Endometrial microvascular endothelial cells (primary cell): ENCODE data around the gene LDLRAD4. TPM values are rescaled to one million over a fixed set of nuclear protein-coding genes. Genes with fewer than 3 reads are reported as not detected.
"Not testable (repeated sequence)": the region's sequence is repeated elsewhere in the genome, so short reads cannot be mapped to it uniquely, and the experiment has no call there.

Experiments used
- in situ Hi-C: cut with HindIII; loops from 2 replicates; pipeline ENCODE4 v1.10.0; 2017; ENCODE audit warnings: low sequenced_read_pairs, low pct_unique_long_range_greater_than_20kb; ENCODE audit errors: inconsistent ontology term
- total RNA-seq: library from RNA; depleted of rRNA; stranded (reverse); fragments of >200 nt; gene quantifications from one replicate; pipeline ENCODE4 v1.2.3, GENCODE V29; 2015; ENCODE audit errors: inconsistent ontology term

Gene LDLRAD4
- total RNA-seq, 1 donor from 2014 or later, result 0.93 TPM

- in situ Hi-C loops, result not testable (repeated sequence)
Measured at GRCh38 chr18:13690060-13690459, 471.5 kb downstream of the LDLRAD4 start.

GRCh38 chr18:13695337-13695736, 476.8 kb downstream of the LDLRAD4 start:
- in situ Hi-C loops, result not testable (repeated sequence)

- in situ Hi-C loops, result no loop called here
Measured at GRCh38 chr18:13696961-13697360, 478.4 kb downstream of the LDLRAD4 start.

GRCh38 chr18:13700153-13700552, 481.6 kb downstream of the LDLRAD4 start:
- in situ Hi-C loops, result no loop called here

Other genes with a start within 250 kb of the LDLRAD4 start
- gene CEP192, start 227.4 kb upstream of the LDLRAD4 start, total RNA-seq, result 21.0 TPM